Measurements from ENCODE around the gene CREB3L2.

DNA sequence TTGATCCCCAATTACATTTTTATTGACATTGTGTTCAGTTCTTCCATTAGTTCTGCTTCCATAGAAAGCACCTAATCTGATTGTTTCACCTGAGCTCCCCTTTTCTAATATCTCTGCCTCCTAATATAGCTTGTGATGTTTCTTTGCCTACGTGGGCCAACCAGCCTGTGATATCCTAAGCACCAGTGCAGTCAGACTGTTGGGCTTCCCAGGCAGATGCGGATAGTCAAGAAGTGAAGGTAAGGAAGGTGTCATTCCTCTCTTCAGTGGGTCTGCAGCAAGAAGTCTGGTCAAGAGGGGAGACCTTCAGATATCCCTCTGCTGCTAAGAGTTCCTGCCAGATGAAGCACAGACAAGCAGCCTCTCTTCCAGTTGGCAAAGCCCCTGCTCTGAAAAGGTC is 138.9 kb downstream of the CREB3L2 start:
- TF ChIP-seq, protein P1, sequence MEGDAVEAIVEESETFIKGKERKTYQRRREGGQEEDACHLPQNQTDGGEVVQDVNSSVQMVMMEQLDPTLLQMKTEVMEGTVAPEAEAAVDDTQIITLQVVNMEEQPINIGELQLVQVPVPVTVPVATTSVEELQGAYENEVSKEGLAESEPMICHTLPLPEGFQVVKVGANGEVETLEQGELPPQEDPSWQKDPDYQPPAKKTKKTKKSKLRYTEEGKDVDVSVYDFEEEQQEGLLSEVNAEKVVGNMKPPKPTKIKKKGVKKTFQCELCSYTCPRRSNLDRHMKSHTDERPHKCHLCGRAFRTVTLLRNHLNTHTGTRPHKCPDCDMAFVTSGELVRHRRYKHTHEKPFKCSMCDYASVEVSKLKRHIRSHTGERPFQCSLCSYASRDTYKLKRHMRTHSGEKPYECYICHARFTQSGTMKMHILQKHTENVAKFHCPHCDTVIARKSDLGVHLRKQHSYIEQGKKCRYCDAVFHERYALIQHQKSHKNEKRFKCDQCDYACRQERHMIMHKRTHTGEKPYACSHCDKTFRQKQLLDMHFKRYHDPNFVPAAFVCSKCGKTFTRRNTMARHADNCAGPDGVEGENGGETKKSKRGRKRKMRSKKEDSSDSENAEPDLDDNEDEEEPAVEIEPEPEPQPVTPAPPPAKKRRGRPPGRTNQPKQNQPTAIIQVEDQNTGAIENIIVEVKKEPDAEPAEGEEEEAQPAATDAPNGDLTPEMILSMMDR (IDR thresholded peaks at IDR 0.05) = no peak
- TF ChIP-seq POLR2AphosphoS5 (IDR thresholded peaks at IDR 0.05) = no peak
- TF ChIP-seq POLR2A (IDR thresholded peaks at IDR 0.05) = no peak
